ENCODE data around the gene KRIT1. TPM values are rescaled to one million over a fixed set of nuclear protein-coding genes. Genes with fewer than 3 reads are reported as not detected.

KRIT1 gene
- total RNA-seq, 1 experiment from 2014 or later: 34.9 TPM

GRCh38 chr7:92295391-92295790, 49.7 kb upstream of the KRIT1 start:
- Histone ChIP-seq H4K5ac (ENCODE audit: insufficient read length, low read depth, low read length) (no peak overlapping the region), H3K79me2 (ENCODE audit: insufficient read depth, low read length) (peaks cover 1% of the 10 kb centered on the region; the same call in 1 of the 2 replicates), H2BK20ac (ENCODE audit: low read depth, low read length, poor library complexity, severe bottlenecking) (no peak overlapping the region), H4K91ac (ENCODE audit: insufficient read length, low read depth, low read length) (no peak overlapping the region), H2AFZ (ENCODE audit: low read length) (no peak overlapping the region), H3K27ac (ENCODE audit: insufficient read length, low read depth, low read length) (no peak overlapping the region), H3T11ph (ENCODE audit: low read length) (no peak overlapping the region), H3K79me1 (ENCODE audit: insufficient read depth, low read depth, low read length, poor library complexity, severe bottlenecking) (no peaks in the 10 kb centered on the region), H2AK5ac (ENCODE audit: insufficient read length, low read length) (no peak overlapping the region), H3K23ac (ENCODE audit: insufficient read length, low read depth, low read length) (no peak overlapping the region), H3K56ac (ENCODE audit: insufficient read length, low read depth, low read length) (no peak overlapping the region), H3K4me2 (ENCODE audit: insufficient read depth, insufficient read length, low read length) (no peak overlapping the region), H4K8ac (replicated peaks; ENCODE audit: insufficient read length, low read depth, low read length) (no peak overlapping the region), H2BK12ac (ENCODE audit: insufficient read length, low read depth, low read length) (no peak overlapping the region), H3K9ac (ENCODE audit: extremely low read depth, insufficient read length, low read length) (no peak overlapping the region), H3K27me3 (ENCODE audit: insufficient read depth, low read length) (no peaks in the 10 kb centered on the region), H4K20me1 (ENCODE audit: control insufficient read depth, insufficient read depth, insufficient read length) (no peaks in the 10 kb centered on the region), H2BK120ac (ENCODE audit: low read depth, low read length, poor library complexity, severe bottlenecking) (no peak overlapping the region), H3K9me3 (ENCODE audit: control insufficient read depth, low read depth, low read length) (no peaks in the 10 kb centered on the region), H3K23me2 (ENCODE audit: insufficient read length, low read depth, low read length, poor library complexity, severe bottlenecking) (no peaks in the 10 kb centered on the region), H2BK15ac (ENCODE audit: low read depth, low read length) (no peak overlapping the region), H2BK5ac (ENCODE audit: insufficient read length, low read length) (no peak overlapping the region), H3K4ac (ENCODE audit: low read depth, low read length) (no peak overlapping the region), H3K4me1 (ENCODE audit: insufficient read depth, low read length) (no peaks in the 10 kb centered on the region), H3K14ac (ENCODE audit: insufficient read depth, low read length) (no peak overlapping the region), H3K18ac (ENCODE audit: insufficient read length, low read depth, low read length) (no peak overlapping the region)
- no peak for DNase-seq
- peaks cover 18 to 25% of the 10 kb centered on the region in 2 experiments for H3K4me1 Mint-ChIP-seq
- no peak for TF ChIP-seq CTCF (conservative IDR thresholded peaks at IDR 0.05)
- H3K4me3 Mint-ChIP-seq: no peak overlapping the region
- no peaks in the 10 kb centered on the region for H3K27me3 Mint-ChIP-seq (ENCODE audit: low read depth)
- H3K9me3 Mint-ChIP-seq: no peaks in the 10 kb centered on the region
- no CpG with 5 or more reads among the region's 1 CpG for WGBS (ENCODE audit: extremely low coverage, insufficient read length, low lambda C conversion rate)
- no peak overlapping the region for H3K27ac Mint-ChIP-seq
- peaks cover 0 to 9% (median 6%) of the 10 kb centered on the region in 3 experiments; a peak in 3 of 7 replicates for H3K36me3 Mint-ChIP-seq (ENCODE audit: insufficient read depth in 1 of 3, low read depth in 3 of 3)

Measured in H9 (cell line).